Left ventricle myocardium superior (tissue), 1 donor: ENCODE data around the gene KCTD10. TPM values are rescaled to one million over a fixed set of nuclear protein-coding genes. Genes with fewer than 3 reads are reported as not detected.

Source experiments
- ATAC-seq: fragments of 200-7000 bp; cut with Tn5 transposase; one replicate; pipeline ENCODE4 v1.9.1; 2020; ENCODE audit warnings: mild to moderate bottlenecking, moderate library complexity
- DNase-seq: peaks from one replicate; pipeline ENCODE4 v3.0.0-alpha.2; 2020
- intact Hi-C: fragments of 100-400 bp; cut with micrococcal nuclease; formaldehyde crosslinking; loops from one replicate; pipeline ENCODE4 v1.11.0; 2022
- long read RNA-seq: library from polyadenylated mRNA; unstranded; transcript quantifications from one replicate; pipeline ENCODE4 v2.0.0, GENCODE V29; 2021
- total RNA-seq: library from RNA; stranded (reverse); fragmentation: NEBNext Ultra II Directional; extraction: Animal tissue kit (Norgen Biotek cat#: 25700); gene quantifications from one replicate; pipeline ENCODE4 v1.2.1, GENCODE V29; 2021
- donor health status: DM: no; HTN: yes; CAD: no; lungs with severe emphysema.

The KCTD10 gene
- total RNA-seq: 29.8 TPM
- long read RNA-seq, full-length matches to known transcripts: 5 of 22 reads
- long read RNA-seq, partial matches to known transcripts: 0 of 22 reads
- long read RNA-seq, other reads (novel, unspliced or antisense): 17 of 22 reads

GRCh38 chr12:109477185-109477962 lies at the start of gene KCTD10, which contains the start of gene UBE3B:
Gene KCTD10, minus strand, starts transcription at chr12:109477300. Its CDS starts 38 bp downstream, at chr12:109477262.
Gene UBE3B, plus strand, starts transcription at chr12:109477634. Its CDS starts 5,918 bp downstream, at chr12:109483552.
- peak; percentile 94 for DNase-seq
- intact Hi-C loops: no loop called here
- ATAC-seq: peak; percentile 99

GRCh38 chr12:109525279-109525585 lies 48.1 kb upstream of the KCTD10 start:
- intact Hi-C loops: no loop called here
- DNase-seq (no peak), ATAC-seq (no peak)

GRCh38 chr12:109524466-109525278 lies 47.6 kb upstream of the KCTD10 start:
- DNase-seq (no peak), ATAC-seq (no peak)
- intact Hi-C loops: no loop called here

GRCh38 chr12:109523504-109523903 lies 46.4 kb upstream of the KCTD10 start:
- intact Hi-C loops: no loop called here
- no peak for ATAC-seq
- no peak for DNase-seq

- intact Hi-C loops: no loop called here
- ATAC-seq (peak; percentile 95), DNase-seq (peak; percentile 86)
These were observed 46.0 kb upstream of the KCTD10 start for GRCh38 chr12:109523071-109523470.

- intact Hi-C loops: no loop called here
- DNase-seq (no peak), ATAC-seq (no peak)
These were observed 44.7 kb upstream of the KCTD10 start for GRCh38 chr12:109521831-109522230.

GRCh38 chr12:109519787-109520186 lies 42.7 kb upstream of the KCTD10 start:
- intact Hi-C loops: loop anchor here (5.0 kb wide), 1 partner anchor 258 kb away; no protein-coding TSS in a partner anchor
- no peak for ATAC-seq
- DNase-seq: no peak

- ATAC-seq (peak; percentile 57), DNase-seq (peak; percentile 71)
- intact Hi-C loops: loop anchor here (5.0 kb wide), 1 partner anchor 258 kb away; no protein-coding TSS in a partner anchor
These were observed 41.9 kb upstream of the KCTD10 start for GRCh38 chr12:109518820-109519665.

- peak; percentile 74 for ATAC-seq
- DNase-seq: no peak
- intact Hi-C loops: loop anchor here (5.0 kb wide), 1 partner anchor 260 kb away; no protein-coding TSS in a partner anchor
These were observed 40.5 kb upstream of the KCTD10 start for GRCh38 chr12:109517619-109518018.

- intact Hi-C loops: no loop called here
- ATAC-seq (no peak), DNase-seq (no peak)
These were observed 36.9 kb upstream of the KCTD10 start for GRCh38 chr12:109513977-109514376.

GRCh38 chr12:109513051-109513450 lies 36.0 kb upstream of the KCTD10 start:
- ATAC-seq (no peak), DNase-seq (no peak)
- intact Hi-C loops: no loop called here

GRCh38 chr12:109512608-109513007 lies 35.5 kb upstream of the KCTD10 start:
- no peak for ATAC-seq
- no peak for DNase-seq
- intact Hi-C loops: no loop called here

- intact Hi-C loops: no loop called here
- peak; percentile 79 for ATAC-seq
- DNase-seq: peak; percentile 50
These were observed 33.1 kb upstream of the KCTD10 start for GRCh38 chr12:109510196-109510595.

GRCh38 chr12:109504068-109504467 lies 27.0 kb upstream of the KCTD10 start:
- DNase-seq (no peak), ATAC-seq (no peak)
- intact Hi-C loops: no loop called here

GRCh38 chr12:109503611-109504010 lies 26.5 kb upstream of the KCTD10 start:
- no peak for DNase-seq
- ATAC-seq: no peak
- intact Hi-C loops: no loop called here

- intact Hi-C loops: no loop called here
- ATAC-seq: no peak
- no peak for DNase-seq
These were observed 25.2 kb upstream of the KCTD10 start for GRCh38 chr12:109502332-109502731.

GRCh38 chr12:109501299-109501698 lies 24.2 kb upstream of the KCTD10 start:
- ATAC-seq (no peak), DNase-seq (no peak)
- intact Hi-C loops: no loop called here

- ATAC-seq (no peak), DNase-seq (no peak)
- intact Hi-C loops: no loop called here
These were observed 23.5 kb upstream of the KCTD10 start for GRCh38 chr12:109500406-109501185.
